ENCODE data around the gene SCYGR1. TPM values are rescaled to one million over a fixed set of nuclear protein-coding genes. Genes with fewer than 3 reads are reported as not detected.
"Not testable (repeated sequence)": the region's sequence is repeated elsewhere in the genome, so short reads cannot be mapped to it uniquely, and the experiment has no call there.

Gene SCYGR1
- total RNA-seq, result not detected

- not testable (repeated sequence) for H3K27ac ChIP-seq, H3K36me3 ChIP-seq, H3K9me3 ChIP-seq, ATAC-seq, H3K4me1 ChIP-seq, H3K4me3 ChIP-seq
- no CpG with 5 or more reads among the region's 7 CpGs for WGBS, 2 donors (ENCODE audit: low coverage in 1 of 2)
- H3K27me3 ChIP-seq, result peaks cover 12% of the 10 kb centered on the region
Observed at GRCh38 chr2:227387583-227387982, at the start of gene SCYGR1. Gene SCYGR1 (minus strand): TSS chr2:227387949. CDS start chr2:227387949, 0 bp downstream.

- H3K36me3 ChIP-seq, result no peaks in the 10 kb centered on the region
- no peak for ATAC-seq
- no peaks in the 10 kb centered on the region for H3K27me3 ChIP-seq
- 59 to 65% methylated on average over 7 of the region's 7 CpGs for WGBS, 2 donors (ENCODE audit: low coverage in 1 of 2)
- no peak overlapping the region for H3K27ac ChIP-seq
- H3K4me3 ChIP-seq, result no peak overlapping the region
- H3K9me3 ChIP-seq, result peaks cover 0 to 23% (median 0%) of the 10 kb centered on the region in 3 donors
- H3K4me1 ChIP-seq, result no peaks in the 10 kb centered on the region
- TF ChIP-seq CTCF (IDR thresholded peaks at IDR 0.05), result no peak
- TF ChIP-seq EP300 (IDR thresholded peaks at IDR 0.05), result no peak
- no peak for TF ChIP-seq POLR2A (IDR thresholded peaks at IDR 0.05)
- TF ChIP-seq POLR2AphosphoS5 (IDR thresholded peaks at IDR 0.05), result no peak
Observed at GRCh38 chr2:227436436-227437174, 48.9 kb upstream of the SCYGR1 start.

GRCh38 chr2:227433171-227433570 is 45.4 kb upstream of the SCYGR1 start:
- Histone ChIP-seq H3K9me3 (peaks cover 0 to 23% (median 0%) of the 10 kb centered on the region in 3 donors), H3K4me3 (no peak overlapping the region), H3K27me3 (no peaks in the 10 kb centered on the region), H3K36me3 (no peaks in the 10 kb centered on the region), H3K4me1 (no peaks in the 10 kb centered on the region), H3K27ac (no peak overlapping the region)
- TF ChIP-seq EP300 (IDR thresholded peaks at IDR 0.05), result no peak
- no peak for TF ChIP-seq POLR2A (IDR thresholded peaks at IDR 0.05)
- no peak for TF ChIP-seq CTCF (IDR thresholded peaks at IDR 0.05)
- TF ChIP-seq POLR2AphosphoS5 (IDR thresholded peaks at IDR 0.05), result no peak
- ATAC-seq, result no peak
- WGBS, 2 donors (ENCODE audit: low coverage in 1 of 2), result 63 to 94% methylated on average over 2 of the region's 2 CpGs

- TF ChIP-seq POLR2A (IDR thresholded peaks at IDR 0.05) (no peak), POLR2AphosphoS5 (IDR thresholded peaks at IDR 0.05) (no peak), EP300 (IDR thresholded peaks at IDR 0.05) (no peak), CTCF (IDR thresholded peaks at IDR 0.05) (no peak)
- H3K9me3 ChIP-seq, result peaks cover 0 to 23% (median 0%) of the 10 kb centered on the region in 3 donors
- WGBS, 2 donors (ENCODE audit: low coverage in 1 of 2), result 57 to 82% methylated on average over 3 of the region's 3 CpGs
- H3K36me3 ChIP-seq, result no peaks in the 10 kb centered on the region
- H3K27ac ChIP-seq, result no peak overlapping the region
- no peaks in the 10 kb centered on the region for H3K27me3 ChIP-seq
- no peak overlapping the region for H3K4me3 ChIP-seq
- H3K4me1 ChIP-seq, result no peaks in the 10 kb centered on the region
- ATAC-seq, result no peak
Observed at GRCh38 chr2:227430639-227431038, 42.9 kb upstream of the SCYGR1 start.

- ATAC-seq, result no peak
- Histone ChIP-seq H3K9me3 (peaks cover 0 to 18% (median 0%) of the 10 kb centered on the region in 3 donors), H3K27ac (no peak overlapping the region), H3K4me3 (no peak overlapping the region), H3K36me3 (no peaks in the 10 kb centered on the region), H3K4me1 (no peaks in the 10 kb centered on the region), H3K27me3 (no peaks in the 10 kb centered on the region)
- 65 to 74% methylated on average over 2 to 8 of the region's 8 CpGs for WGBS, 2 donors (ENCODE audit: low coverage in 1 of 2)
- no peak for TF ChIP-seq CTCF (IDR thresholded peaks at IDR 0.05)
Observed at GRCh38 chr2:227428731-227429285, 41.1 kb upstream of the SCYGR1 start.

Measured in gastroesophageal sphincter (tissue), 4 donors.